Neural cell (in vitro differentiated cells): ENCODE measurements around the gene MAP4K5.

Experiments used
- CTCF ChIP-seq: fragments of 450-650 bp; IDR thresholded peaks from 2 replicates; pipeline ENCODE4 v1.5.1; 2014; ENCODE audit warnings: antibody characterized with exemption, mild to moderate bottlenecking, moderate library complexity; ENCODE audit not compliant: poor library complexity, severe bottlenecking
- EP300 ChIP-seq: fragments of 450-650 bp; conservative IDR thresholded peaks from 2 replicates; pipeline ENCODE4 v1.6.1; 2014; ENCODE audit warnings: antibody characterized with exemption, mild to moderate bottlenecking, moderate library complexity; ENCODE audit not compliant: poor library complexity, severe bottlenecking
- EZH2 ChIP-seq: fragments of 200-600, 300-800 bp; shearing (Covaris generic), sonication (generic); IDR thresholded peaks from 2 replicates; pipeline ENCODE4 v1.6.1; 2014; ENCODE audit warnings: antibody characterized with exemption, low read length, borderline replicate concordance, mild to moderate bottlenecking; ENCODE audit not compliant: insufficient read depth, poor library complexity, severe bottlenecking
- MXI1 ChIP-seq: fragments of 450-650 bp; conservative IDR thresholded peaks from 2 replicates; pipeline ENCODE4 v1.6.1; 2014; ENCODE audit warnings: antibody characterized with exemption, mild to moderate bottlenecking; ENCODE audit not compliant: poor library complexity, severe bottlenecking

- TF ChIP-seq EZH2 = no peak
- no peak for TF ChIP-seq CTCF
- no peak for TF ChIP-seq EP300
- no peak for TF ChIP-seq MXI1
Measured at GRCh38 chr14:50497351-50497750, 35.0 kb downstream of the MAP4K5 start.
